ENCODE results near the gene MYLK2. TPM values are rescaled to one million over a fixed set of nuclear protein-coding genes. Genes with fewer than 3 reads are reported as not detected.

MYLK2 gene
- polyA plus RNA-seq, 4 donors, result 0.27 to 0.30 (median 0.28) TPM; not detected in 1

- DNase-seq (peak in 1 of 2 donors; percentile 18), FAIRE-seq (no peak)
- H3K27ac ChIP-seq (ENCODE audit: low read depth in 1 of 3, low read length in 2 of 3), result no peak overlapping the region
- WGBS, 3 donors, result 10 to 15% (median 15%) methylated on average over 9 to 15 of the region's 15 CpGs
- H3K4me3 ChIP-seq (ENCODE audit: low read depth in 1 of 3, low read length in 3 of 3), result peak overlapping the region in 2 of 3 donors; percentile 37 to 57
- peaks cover 0 to 12% (median 4%) of the 10 kb centered on the region in 3 donors for H3K27me3 ChIP-seq (ENCODE audit: control insufficient read depth in 3 of 3, insufficient read depth in 3 of 3, low read length in 3 of 3)
- peaks cover 0 to 26% (median 0%) of the 10 kb centered on the region in 3 donors for H3K4me1 ChIP-seq (ENCODE audit: control insufficient read depth in 3 of 3, insufficient read depth in 2 of 3, low read depth in 1 of 3, low read length in 2 of 3)
- H3K9me3 ChIP-seq (ENCODE audit: control insufficient read depth in 2 of 2, insufficient read depth in 1 of 2, low read depth in 1 of 2, low read length in 1 of 2), result no peaks in the 10 kb centered on the region
- peaks cover 0 to 17% (median 0%) of the 10 kb centered on the region in 3 donors for H3K36me3 ChIP-seq (ENCODE audit: control insufficient read depth in 3 of 3, insufficient read depth in 2 of 3, low read depth in 1 of 3, low read length in 3 of 3)
Measured at GRCh38 chr20:31860390-31861134, 41.4 kb downstream of the MYLK2 start.

- Histone ChIP-seq H3K4me3 (ENCODE audit: low read depth in 1 of 3, low read length in 3 of 3) (peak overlapping the region; percentile 26 to 57 (median 37)), H3K4me1 (ENCODE audit: control insufficient read depth in 3 of 3, insufficient read depth in 2 of 3, low read depth in 1 of 3, low read length in 2 of 3) (peaks cover 0 to 26% (median 0%) of the 10 kb centered on the region in 3 donors), H3K36me3 (ENCODE audit: control insufficient read depth in 3 of 3, insufficient read depth in 2 of 3, low read depth in 1 of 3, low read length in 3 of 3) (peaks cover 0 to 18% (median 0%) of the 10 kb centered on the region in 3 donors), H3K9me3 (ENCODE audit: control insufficient read depth in 2 of 2, insufficient read depth in 1 of 2, low read depth in 1 of 2, low read length in 1 of 2) (no peaks in the 10 kb centered on the region), H3K27ac (ENCODE audit: low read depth in 1 of 3, low read length in 2 of 3) (no peak overlapping the region), H3K27me3 (ENCODE audit: control insufficient read depth in 3 of 3, insufficient read depth in 3 of 3, low read length in 3 of 3) (peaks cover 0 to 12% (median 4%) of the 10 kb centered on the region in 3 donors)
- FAIRE-seq (no peak), DNase-seq (no peak)
- WGBS, 3 donors, result 0 to 1% (median 0%) methylated on average over 9 to 20 of the region's 20 CpGs
Measured at GRCh38 chr20:31861135-31861384, 41.9 kb downstream of the MYLK2 start.

GRCh38 chr20:31861385-31862156 is 42.4 kb downstream of the MYLK2 start:
- H3K27ac ChIP-seq (ENCODE audit: low read depth in 1 of 3, low read length in 2 of 3), result peak overlapping the region in 2 of 3 donors; percentile 42 to 77
- H3K9me3 ChIP-seq (ENCODE audit: control insufficient read depth in 2 of 2, insufficient read depth in 1 of 2, low read depth in 1 of 2, low read length in 1 of 2), result no peaks in the 10 kb centered on the region
- DNase-seq, result peak; percentile 74 to 88
- 4 to 7% (median 4%) methylated on average over 33 to 60 of the region's 60 CpGs for WGBS, 3 donors
- peaks cover 0 to 22% (median 0%) of the 10 kb centered on the region in 3 donors for H3K36me3 ChIP-seq (ENCODE audit: control insufficient read depth in 3 of 3, insufficient read depth in 2 of 3, low read depth in 1 of 3, low read length in 3 of 3)
- H3K27me3 ChIP-seq (ENCODE audit: control insufficient read depth in 3 of 3, insufficient read depth in 3 of 3, low read length in 3 of 3), result peaks cover 0 to 12% (median 4%) of the 10 kb centered on the region in 3 donors
- FAIRE-seq, result no peak
- H3K4me3 ChIP-seq (ENCODE audit: low read depth in 1 of 3, low read length in 3 of 3), result peak overlapping the region; percentile 26 to 57 (median 44)
- peaks cover 0 to 26% (median 0%) of the 10 kb centered on the region in 3 donors for H3K4me1 ChIP-seq (ENCODE audit: control insufficient read depth in 3 of 3, insufficient read depth in 2 of 3, low read depth in 1 of 3, low read length in 2 of 3)

- H3K9me3 ChIP-seq (ENCODE audit: control insufficient read depth in 2 of 2, insufficient read depth in 1 of 2, low read depth in 1 of 2, low read length in 1 of 2), result no peaks in the 10 kb centered on the region
- H3K4me1 ChIP-seq (ENCODE audit: control insufficient read depth in 3 of 3, insufficient read depth in 2 of 3, low read depth in 1 of 3, low read length in 2 of 3), result peaks cover 0 to 26% (median 0%) of the 10 kb centered on the region in 3 donors
- WGBS, 3 donors, result 46 to 65% (median 60%) methylated on average over 5 of the region's 5 CpGs
- H3K4me3 ChIP-seq (ENCODE audit: low read depth in 1 of 3, low read length in 3 of 3), result peak overlapping the region in 1 of 3 donors; percentile 44
- peak overlapping the region in 1 of 3 donors; percentile 77 for H3K27ac ChIP-seq (ENCODE audit: low read depth in 1 of 3, low read length in 2 of 3)
- DNase-seq (no peak), FAIRE-seq (no peak)
- peaks cover 0 to 12% (median 2%) of the 10 kb centered on the region in 3 donors for H3K27me3 ChIP-seq (ENCODE audit: control insufficient read depth in 3 of 3, insufficient read depth in 3 of 3, low read length in 3 of 3)
- H3K36me3 ChIP-seq (ENCODE audit: control insufficient read depth in 3 of 3, insufficient read depth in 2 of 3, low read depth in 1 of 3, low read length in 3 of 3), result peaks cover 0 to 26% (median 0%) of the 10 kb centered on the region in 3 donors
Measured at GRCh38 chr20:31862157-31862470, 43.0 kb downstream of the MYLK2 start.

GRCh38 chr20:31862506-31862905 is 43.4 kb downstream of the MYLK2 start:
- no peak overlapping the region for H3K4me3 ChIP-seq (ENCODE audit: low read depth in 1 of 3, low read length in 3 of 3)
- FAIRE-seq (no peak), DNase-seq (no peak)
- peaks cover 0 to 23% (median 0%) of the 10 kb centered on the region in 3 donors for H3K4me1 ChIP-seq (ENCODE audit: control insufficient read depth in 3 of 3, insufficient read depth in 2 of 3, low read depth in 1 of 3, low read length in 2 of 3)
- 90 to 92% (median 91%) methylated on average over 8 of the region's 8 CpGs for WGBS, 3 donors
- H3K36me3 ChIP-seq (ENCODE audit: control insufficient read depth in 3 of 3, insufficient read depth in 2 of 3, low read depth in 1 of 3, low read length in 3 of 3), result peaks cover 0 to 26% (median 0%) of the 10 kb centered on the region in 3 donors
- no peaks in the 10 kb centered on the region for H3K9me3 ChIP-seq (ENCODE audit: control insufficient read depth in 2 of 2, insufficient read depth in 1 of 2, low read depth in 1 of 2, low read length in 1 of 2)
- H3K27me3 ChIP-seq (ENCODE audit: control insufficient read depth in 3 of 3, insufficient read depth in 3 of 3, low read length in 3 of 3), result peaks cover 0 to 12% (median 2%) of the 10 kb centered on the region in 3 donors
- no peak overlapping the region for H3K27ac ChIP-seq (ENCODE audit: low read depth in 1 of 3, low read length in 2 of 3)

GRCh38 chr20:31863296-31864085 is 44.3 kb downstream of the MYLK2 start:
- FAIRE-seq (no peak), DNase-seq (no peak)
- 81 to 89% (median 86%) methylated on average over 9 of the region's 9 CpGs for WGBS, 3 donors

GRCh38 chr20:31864521-31865400 is 45.6 kb downstream of the MYLK2 start:
- 72 to 84% (median 83%) methylated on average over 12 of the region's 12 CpGs for WGBS, 3 donors
- Histone ChIP-seq H3K4me1 (ENCODE audit: control insufficient read depth in 3 of 3, insufficient read depth in 2 of 3, low read depth in 1 of 3, low read length in 2 of 3) (peaks cover 0 to 27% (median 0%) of the 10 kb centered on the region in 3 donors), H3K4me3 (ENCODE audit: low read depth in 1 of 3, low read length in 3 of 3) (no peak overlapping the region), H3K36me3 (ENCODE audit: control insufficient read depth in 3 of 3, insufficient read depth in 2 of 3, low read depth in 1 of 3, low read length in 3 of 3) (peaks cover 0 to 26% (median 0%) of the 10 kb centered on the region in 3 donors), H3K27ac (ENCODE audit: low read depth in 1 of 3, low read length in 2 of 3) (no peak overlapping the region), H3K27me3 (ENCODE audit: control insufficient read depth in 3 of 3, insufficient read depth in 3 of 3, low read length in 3 of 3) (peaks cover 0 to 7% (median 0%) of the 10 kb centered on the region in 3 donors), H3K9me3 (ENCODE audit: control insufficient read depth in 2 of 2, insufficient read depth in 1 of 2, low read depth in 1 of 2, low read length in 1 of 2) (no peaks in the 10 kb centered on the region)
- FAIRE-seq (no peak), DNase-seq (no peak)

More at GRCh38 chr20:31863296-31864085, 44.3 kb downstream of the MYLK2 start:
- Histone ChIP-seq H3K27me3 (ENCODE audit: control insufficient read depth in 3 of 3, insufficient read depth in 3 of 3, low read length in 3 of 3) (peaks cover 0 to 9% (median 2%) of the 10 kb centered on the region in 3 donors), H3K36me3 (ENCODE audit: control insufficient read depth in 3 of 3, insufficient read depth in 2 of 3, low read depth in 1 of 3, low read length in 3 of 3) (peaks cover 0 to 26% (median 0%) of the 10 kb centered on the region in 3 donors), H3K4me3 (ENCODE audit: low read depth in 1 of 3, low read length in 3 of 3) (no peak overlapping the region), H3K27ac (ENCODE audit: low read depth in 1 of 3, low read length in 2 of 3) (no peak overlapping the region), H3K4me1 (ENCODE audit: control insufficient read depth in 3 of 3, insufficient read depth in 2 of 3, low read depth in 1 of 3, low read length in 2 of 3) (peaks cover 0 to 16% (median 0%) of the 10 kb centered on the region in 3 donors), H3K9me3 (ENCODE audit: control insufficient read depth in 2 of 2, insufficient read depth in 1 of 2, low read depth in 1 of 2, low read length in 1 of 2) (no peaks in the 10 kb centered on the region)
